Small intestine (tissue), 7 donors: ENCODE results near the gene GAL3ST3. TPM values are rescaled to one million over a fixed set of nuclear protein-coding genes. Genes with fewer than 3 reads are reported as not detected.
A peak's percentile ranks its signal among the peaks of the same experiment; 100 is the strongest.
"Not testable (repeated sequence)": the region's sequence is repeated elsewhere in the genome, so short reads cannot be mapped to it uniquely, and the experiment has no call there.

Experiments used
- DNase-seq, 2 donors: peaks; one replicate each; pipeline versions ENCODE4 v3.0.0 to v3.0.0-alpha.2; 2013
- FAIRE-seq: peaks from 2 replicates; lab custom pipeline; 2012; peaks lifted over from hg19 to GRCh38; lab: Jason Lieb, UNC
- H3K27ac ChIP-seq, 3 donors: one replicate each; pipeline ENCODE4 v1.5.1; 2013; ENCODE audit warnings: low read length in 2 of 3, mild to moderate bottlenecking in 2 of 3, control low read depth in 1 of 3, inconsistent platforms in 1 of 3, low read depth in 1 of 3, moderate library complexity in 1 of 3
- H3K27me3 ChIP-seq, 3 donors: one replicate each; pipeline ENCODE4 v1.6.1; 2013; ENCODE audit warnings: low read length in 3 of 3, inconsistent platforms in 1 of 3; ENCODE audit not compliant: control insufficient read depth in 3 of 3, insufficient read depth in 3 of 3
- H3K36me3 ChIP-seq, 3 donors: one replicate each; pipeline ENCODE4 v1.6.1; 2013; ENCODE audit warnings: low read length in 3 of 3, inconsistent platforms in 1 of 3, low read depth in 1 of 3, mild to moderate bottlenecking in 1 of 3, moderate library complexity in 1 of 3; ENCODE audit not compliant: control insufficient read depth in 3 of 3, insufficient read depth in 2 of 3
- H3K4me1 ChIP-seq, 3 donors: one replicate each; pipeline ENCODE4 v1.6.1; 2013; ENCODE audit warnings: low read length in 2 of 3, inconsistent platforms in 1 of 3, low read depth in 1 of 3, mild to moderate bottlenecking in 1 of 3, moderate library complexity in 1 of 3; ENCODE audit not compliant: control insufficient read depth in 3 of 3, insufficient read depth in 2 of 3
- H3K4me3 ChIP-seq, 3 donors: one replicate each; pipeline ENCODE4 v1.5.1; 2013; ENCODE audit warnings: low read length in 3 of 3, control low read depth in 1 of 3, inconsistent platforms in 1 of 3, low read depth in 1 of 3, mild to moderate bottlenecking in 1 of 3, moderate library complexity in 1 of 3
- H3K9me3 ChIP-seq, 2 donors: one replicate each; pipeline ENCODE4 v1.6.1; 2013; ENCODE audit warnings: low read depth in 1 of 2, low read length in 1 of 2; ENCODE audit not compliant: control insufficient read depth in 2 of 2, insufficient read depth in 1 of 2
- WGBS, 3 donors: extraction: QIAGEN DNeasy Blood & Tissue Kit; methylation state at CpG; one replicate each; pipeline ENCODE4 v1.1.7; 2013; 5-methylcytosine and 5-hydroxymethylcytosine counted together
- polyA plus RNA-seq, 4 donors: library from polyadenylated mRNA; stranded (reverse) in 3 of 4; unstranded in 1 of 4; fragments of 200-250 nt in 3 of 4; fragments of 120-200 nt in 1 of 4; gene quantifications; one replicate each; pipeline versions ENCODE4 v1.2.1 to v1.2.3, GENCODE V29; 2013
- donor health status: healthy with polysubstance abuse.
- donor health status: control.
- donor health status: control.
- donor health status: Bipolar disorder and iron deficiency.
- donor health status: healthy.

The GAL3ST3 gene
- polyA plus RNA-seq, 4 donors, result 0.12 TPM; not detected in 3

DNA sequence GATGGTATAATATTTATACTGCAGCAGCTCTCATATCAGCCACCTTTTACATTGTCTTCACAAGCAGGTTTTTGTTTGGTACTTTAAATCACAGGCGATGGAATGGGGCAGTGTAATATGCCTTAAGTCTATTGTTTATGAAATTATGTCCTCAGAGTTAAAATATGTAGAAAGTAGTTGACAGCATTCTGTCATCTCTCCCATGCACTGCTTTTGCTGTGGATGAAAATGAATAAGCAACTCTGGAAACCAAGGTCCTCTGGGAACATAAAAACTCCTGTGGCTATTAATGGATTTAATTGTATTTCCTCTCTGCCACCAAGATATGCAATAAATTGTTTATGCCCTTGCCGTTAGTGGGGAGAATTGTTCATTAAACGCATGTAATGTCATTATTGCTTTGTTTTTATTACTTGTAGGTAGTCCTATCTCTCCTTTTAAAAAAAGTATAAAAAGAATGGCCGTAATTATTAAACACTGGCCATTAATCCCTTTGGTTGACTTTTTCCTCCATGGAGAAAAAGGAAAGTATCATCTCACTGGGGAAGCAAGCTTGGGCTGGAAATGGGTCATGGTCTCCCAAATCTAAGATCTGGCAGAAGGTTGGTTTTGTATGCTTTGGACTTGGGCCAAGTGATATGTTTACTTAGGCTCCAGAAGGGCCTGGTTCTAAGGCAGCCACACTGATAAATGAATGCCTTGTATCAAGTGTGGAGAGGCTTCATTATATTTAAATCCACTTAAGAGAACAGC is 34.2 kb upstream of the GAL3ST3 start:
- DNase-seq (peak; percentile 31 to 50), FAIRE-seq (no peak)
- Histone ChIP-seq H3K4me1 (peaks cover 4 to 31% (median 19%) of the 10 kb centered on the region in 3 donors), H3K36me3 (peaks cover 0 to 2% (median 0%) of the 10 kb centered on the region in 3 donors), H3K9me3 (no peaks in the 10 kb centered on the region), H3K27me3 (no peaks in the 10 kb centered on the region), H3K4me3 (no peak overlapping the region), H3K27ac (peak overlapping the region in 1 of 3 donors; percentile 39)
- WGBS, 3 donors, result 13 to 41% (median 25%) methylated on average over 4 of the region's 4 CpGs

DNA sequence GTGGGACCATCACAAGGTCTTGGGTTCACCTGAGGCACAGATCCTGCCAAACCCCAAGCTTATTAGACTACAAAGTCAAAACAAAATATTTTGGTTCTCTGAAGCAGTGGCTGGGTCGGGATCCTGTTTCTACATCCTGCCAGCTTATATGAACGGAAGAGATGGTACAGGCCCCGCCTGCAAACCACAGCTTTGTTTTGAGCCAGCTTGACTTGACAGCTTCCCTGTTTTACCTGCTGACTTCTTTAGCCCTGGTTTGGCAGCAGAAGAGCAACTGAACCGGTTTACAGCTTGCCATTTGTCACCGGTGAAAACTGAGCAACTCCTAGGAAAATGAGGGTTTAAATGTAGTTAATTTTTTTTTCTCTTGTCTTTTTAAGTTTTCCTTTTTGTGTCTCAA is 32.5 kb upstream of the GAL3ST3 start:
- no peak overlapping the region for H3K4me3 ChIP-seq
- 41 to 51% (median 42%) methylated on average over 5 of the region's 5 CpGs for WGBS, 3 donors
- no peaks in the 10 kb centered on the region for H3K9me3 ChIP-seq
- H3K27me3 ChIP-seq, result no peaks in the 10 kb centered on the region
- H3K36me3 ChIP-seq, result peaks cover 0 to 11% (median 0%) of the 10 kb centered on the region in 3 donors
- DNase-seq (peak in 1 of 2 donors; percentile 57), FAIRE-seq (no peak)
- H3K4me1 ChIP-seq, result peaks cover 4 to 31% (median 19%) of the 10 kb centered on the region in 3 donors
- peak overlapping the region in 1 of 3 donors; percentile 60 for H3K27ac ChIP-seq

DNA sequence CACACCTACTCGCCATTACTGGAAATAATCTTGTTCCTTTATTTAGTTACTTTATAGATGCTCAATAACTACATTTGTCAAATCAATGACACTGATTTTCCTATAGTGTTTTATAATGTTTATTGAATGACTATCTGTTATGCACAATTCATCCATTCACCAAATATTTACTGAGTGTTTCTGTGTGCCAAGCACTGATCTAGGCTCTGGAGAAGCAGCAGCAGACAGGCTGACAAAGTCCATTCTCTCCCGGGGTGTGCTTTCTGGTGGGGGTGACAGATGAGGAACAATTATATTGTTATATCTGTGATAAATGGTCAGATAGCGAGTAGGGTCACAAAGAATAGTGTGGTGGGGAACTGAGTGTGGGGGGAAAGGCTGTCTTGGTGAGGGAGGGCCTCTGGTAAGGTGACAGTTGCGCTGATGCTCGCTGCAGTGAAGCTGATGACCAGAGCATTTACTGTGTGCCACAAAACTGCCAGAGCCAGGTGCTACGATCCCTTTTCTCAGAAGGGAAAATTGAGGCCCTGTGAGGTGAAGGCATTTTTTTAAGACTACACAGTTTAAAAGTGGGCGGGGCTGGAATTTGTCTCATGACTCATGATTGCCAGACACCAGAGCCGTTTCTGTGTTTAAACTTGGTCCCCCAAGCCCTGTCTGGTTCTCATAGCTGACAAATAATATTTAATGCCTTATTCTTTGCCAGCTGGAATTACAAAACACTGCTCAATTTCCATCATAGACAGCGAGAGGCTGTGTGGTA is 31.3 kb upstream of the GAL3ST3 start:
- 50 to 58% (median 53%) methylated on average over 9 of the region's 9 CpGs for WGBS, 3 donors
- FAIRE-seq, result no peak
- H3K4me1 ChIP-seq, result peaks cover 4 to 31% (median 19%) of the 10 kb centered on the region in 3 donors

DNA sequence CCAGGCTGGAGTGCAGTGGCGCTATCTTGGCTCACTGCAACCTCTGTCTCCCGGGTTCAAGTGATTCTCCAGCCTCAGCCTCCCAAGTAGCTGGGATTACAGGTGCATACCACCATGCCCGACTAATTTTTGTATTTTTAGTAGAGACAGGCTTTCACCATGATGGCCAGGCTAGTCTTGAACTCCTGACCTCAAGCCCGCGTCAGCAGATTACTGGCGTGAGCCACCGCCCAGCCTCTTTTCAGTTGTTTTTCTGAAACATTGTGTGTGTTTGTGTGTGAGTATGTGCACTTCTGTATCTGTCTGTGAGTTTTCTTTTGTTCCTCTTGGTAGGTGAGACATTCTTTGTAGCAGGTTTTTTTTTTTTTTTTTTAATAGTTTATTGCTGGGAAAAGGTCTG is 30.0 kb upstream of the GAL3ST3 start:
- Histone ChIP-seq H3K4me1 (peaks cover 4 to 29% (median 18%) of the 10 kb centered on the region in 3 donors), H3K36me3 (peaks cover 0 to 19% (median 0%) of the 10 kb centered on the region in 3 donors)
- H3K27ac ChIP-seq, H3K27me3 ChIP-seq, H3K4me3 ChIP-seq, DNase-seq, H3K9me3 ChIP-seq, FAIRE-seq: not testable (repeated sequence)
- WGBS, 3 donors, result 84 to 92% (median 86%) methylated on average over 7 of the region's 7 CpGs

More for the DNA sequence above, 31.3 kb upstream of the GAL3ST3 start:
- no peaks in the 10 kb centered on the region for H3K27me3 ChIP-seq
- peak; percentile 18 to 56 for DNase-seq
- peaks cover 0 to 15% (median 0%) of the 10 kb centered on the region in 3 donors for H3K36me3 ChIP-seq
- peak overlapping the region in 2 of 3 donors; percentile 25 to 60 for H3K27ac ChIP-seq
- no peak overlapping the region for H3K4me3 ChIP-seq
- H3K9me3 ChIP-seq, result no peaks in the 10 kb centered on the region

DNA sequence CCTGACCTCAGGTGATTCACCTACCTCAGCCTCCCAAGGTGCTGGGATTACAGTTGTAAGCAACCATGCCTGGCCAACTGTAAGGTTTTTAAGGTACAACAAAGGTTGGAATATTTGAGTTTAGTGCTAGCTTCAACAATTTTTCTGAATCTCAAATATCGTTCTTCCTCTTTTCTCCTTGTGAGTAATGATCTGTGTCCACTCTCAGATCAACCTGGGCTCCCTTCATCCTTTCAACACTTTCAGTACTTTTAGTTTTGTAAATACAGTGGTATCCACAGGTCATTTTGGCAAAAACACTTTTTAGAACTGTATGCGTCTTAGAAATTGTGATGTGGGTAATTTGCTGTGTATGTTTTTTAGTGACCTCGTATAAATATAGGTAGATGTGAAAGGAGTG is 29.0 kb upstream of the GAL3ST3 start:
- Histone ChIP-seq H3K27ac (no peak overlapping the region), H3K9me3 (no peaks in the 10 kb centered on the region), H3K4me3 (no peak overlapping the region), H3K27me3 (no peaks in the 10 kb centered on the region), H3K4me1 (peaks cover 0 to 21% (median 8%) of the 10 kb centered on the region in 3 donors), H3K36me3 (peaks cover 0 to 22% (median 0%) of the 10 kb centered on the region in 3 donors)
- no peak for FAIRE-seq
- no peak for DNase-seq
- WGBS, 3 donors, result 87 to 91% (median 87%) methylated on average over 3 of the region's 3 CpGs

DNA sequence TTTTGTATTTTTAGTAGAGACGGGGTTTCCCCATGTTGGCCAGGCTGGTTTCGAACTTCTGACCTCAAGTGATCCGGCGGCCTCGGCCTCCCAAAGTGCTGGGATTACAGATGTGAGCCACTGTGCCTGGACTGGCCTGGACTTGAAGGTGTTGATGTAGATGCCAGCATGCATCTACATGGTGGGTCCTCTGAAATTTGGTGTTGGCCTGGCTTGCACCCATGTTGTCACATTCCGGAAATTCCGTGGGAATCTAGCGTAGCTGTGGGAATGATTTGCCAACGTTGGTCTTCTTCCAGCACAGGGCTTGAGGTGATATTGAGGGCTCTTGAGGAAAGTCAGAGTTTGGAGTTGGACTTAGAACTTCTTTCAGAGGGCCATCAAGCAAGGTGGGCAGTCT is 27.6 kb upstream of the GAL3ST3 start:
- H3K36me3 ChIP-seq, result peaks cover 0 to 25% (median 0%) of the 10 kb centered on the region in 3 donors
- H3K27ac ChIP-seq, result no peak overlapping the region
- H3K4me1 ChIP-seq, result peaks cover 0 to 16% (median 6%) of the 10 kb centered on the region in 3 donors
- WGBS, 3 donors, result 89 to 95% (median 92%) methylated on average over 9 of the region's 9 CpGs
- DNase-seq (no peak), FAIRE-seq (no peak)
- no peak overlapping the region for H3K4me3 ChIP-seq
- no peaks in the 10 kb centered on the region for H3K27me3 ChIP-seq
- H3K9me3 ChIP-seq, result no peaks in the 10 kb centered on the region

DNA sequence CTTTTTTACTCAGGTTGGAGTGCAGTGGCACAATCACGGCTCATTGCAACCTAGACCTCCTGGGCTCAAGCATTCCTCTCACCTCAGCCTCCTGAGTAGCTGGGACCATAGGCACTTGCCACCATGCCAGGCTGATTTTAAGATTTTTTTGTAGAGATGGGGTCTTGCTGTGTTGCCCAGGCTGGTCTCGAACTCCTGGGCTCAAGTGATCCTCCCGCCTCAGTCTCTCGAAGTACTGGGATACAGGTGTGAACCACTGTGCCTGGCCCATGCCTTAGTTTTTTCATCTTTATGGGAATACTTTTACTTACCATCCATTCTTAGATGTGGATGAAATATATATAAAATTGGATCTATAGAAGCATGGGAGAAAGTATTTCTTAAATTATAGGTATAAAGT is 26.3 kb upstream of the GAL3ST3 start:
- FAIRE-seq, result no peak
- 96 to 97% (median 97%) methylated on average over 4 of the region's 4 CpGs for WGBS, 3 donors
- no peak overlapping the region for H3K4me3 ChIP-seq
- peaks cover 0 to 25% (median 0%) of the 10 kb centered on the region in 3 donors for H3K36me3 ChIP-seq
- H3K9me3 ChIP-seq, result no peaks in the 10 kb centered on the region
- peaks cover 0 to 5% (median 2%) of the 10 kb centered on the region in 3 donors for H3K4me1 ChIP-seq
- no peaks in the 10 kb centered on the region for H3K27me3 ChIP-seq
- H3K27ac ChIP-seq, result no peak overlapping the region
- no peak for DNase-seq

DNA sequence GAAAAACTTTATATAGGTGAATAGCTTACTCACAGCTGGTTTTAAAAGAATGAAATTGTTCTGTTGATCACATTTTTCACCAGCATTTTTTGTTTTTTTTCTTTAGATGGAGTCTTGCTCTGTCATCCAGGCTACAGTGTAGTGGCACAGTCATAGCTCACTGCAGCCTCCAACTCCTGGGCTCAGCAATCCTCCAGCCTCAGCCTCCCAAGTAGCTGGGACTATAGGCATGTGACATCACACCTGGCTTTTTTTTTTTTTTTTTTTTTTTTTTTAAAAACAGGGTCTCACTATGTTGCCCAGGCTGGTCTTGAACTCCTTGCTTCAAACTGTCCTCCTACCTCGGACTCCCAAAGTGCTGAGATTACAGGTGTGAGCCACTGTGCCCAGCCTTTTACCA is 24.7 kb upstream of the GAL3ST3 start:
- Histone ChIP-seq H3K9me3 (no peaks in the 10 kb centered on the region), H3K4me3 (no peak overlapping the region), H3K4me1 (peaks cover 0 to 8% (median 4%) of the 10 kb centered on the region in 3 donors), H3K36me3 (peaks cover 0 to 31% (median 0%) of the 10 kb centered on the region in 3 donors), H3K27me3 (no peaks in the 10 kb centered on the region), H3K27ac (no peak overlapping the region)
- 95 to 100% (median 97%) methylated on average over 1 of the region's 1 CpG for WGBS, 3 donors
- no peak for FAIRE-seq
- no peak for DNase-seq
